ENCODE measurements around the gene NDC80. TPM values are rescaled to one million over a fixed set of nuclear protein-coding genes. Genes with fewer than 3 reads are reported as not detected.
A peak's percentile ranks its signal among the peaks of the same experiment; 100 is the strongest.

The NDC80 gene
- total and polyA plus RNA-seq, 9 of the 15 experiments (the other 6 are each of a cell fraction or from before 2014, with no cell fraction given), result 65.2 to 97.9 (median 83.3) TPM

DNA sequence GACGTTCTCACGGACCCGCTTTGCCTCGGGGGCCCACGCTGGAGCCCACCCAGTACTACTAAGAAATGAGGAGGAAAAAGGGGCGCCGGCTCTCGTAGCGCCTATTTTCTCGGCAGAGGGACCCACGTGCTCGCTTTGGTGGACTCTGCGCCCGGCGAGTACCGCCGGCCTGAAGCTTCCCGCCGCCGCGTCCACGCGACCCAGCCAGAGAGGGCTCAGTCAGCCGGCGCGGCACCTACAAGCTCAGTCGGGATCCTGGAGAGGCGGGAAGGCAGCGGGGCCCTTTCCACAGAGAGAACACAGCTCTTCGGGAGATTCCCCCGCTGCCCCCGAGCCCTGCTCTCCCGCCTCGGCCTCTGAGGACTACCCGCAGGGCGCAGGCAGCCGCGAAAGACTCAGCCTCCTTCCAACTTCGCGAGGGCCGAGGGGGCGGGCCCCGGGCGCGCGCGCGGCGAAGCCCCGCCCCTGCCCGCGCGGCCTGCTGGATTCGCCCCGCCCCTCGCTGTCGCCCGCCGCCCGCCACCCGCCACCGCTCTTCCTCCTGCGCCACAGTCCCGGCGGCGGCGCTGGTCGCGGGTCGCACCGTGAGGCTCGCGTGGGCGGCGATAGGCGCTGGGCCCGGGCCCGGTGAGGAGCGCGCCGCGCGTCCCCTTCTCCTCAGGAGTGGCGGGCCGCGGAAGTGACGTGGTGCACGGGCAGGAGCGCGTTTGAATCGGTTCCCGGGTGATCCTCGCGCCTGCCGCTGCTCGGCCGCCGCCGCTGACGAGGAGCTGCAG lies 84.0 kb downstream of the NDC80 start, which contains the start of gene SMCHD1 (continued):
- peak; percentile 77 for TF ChIP-seq HMGN3 (IDR thresholded peaks at IDR 0.05; ENCODE audit: borderline replicate concordance, extremely low read depth, insufficient read length, low read depth, low read length)
- TF ChIP-seq MYBL2 (IDR thresholded peaks at IDR 0.05; ENCODE audit: low read depth), result no peak
- TF ChIP-seq MYBL2 (CRISPR knock-in tag; IDR thresholded peaks at IDR 0.05; ENCODE audit: borderline replicate concordance), result 0 out of 2 replicates have a peak, but pooled peaks have one; percentile 67
- TF ChIP-seq ZSCAN29 (IDR thresholded peaks at IDR 0.05), result peak; percentile 75; the same call in 1 of the 2 replicates
- peak; percentile 19 for TF ChIP-seq FOXP1 (CRISPR knock-in tag; IDR thresholded peaks at IDR 0.05)
- TF ChIP-seq L3MBTL2 (IDR thresholded peaks at IDR 0.05), result peak; percentile 96
- TF ChIP-seq BMI1 (IDR thresholded peaks at IDR 0.05; ENCODE audit: low read length), result no peak
- TF ChIP-seq, protein P1, sequence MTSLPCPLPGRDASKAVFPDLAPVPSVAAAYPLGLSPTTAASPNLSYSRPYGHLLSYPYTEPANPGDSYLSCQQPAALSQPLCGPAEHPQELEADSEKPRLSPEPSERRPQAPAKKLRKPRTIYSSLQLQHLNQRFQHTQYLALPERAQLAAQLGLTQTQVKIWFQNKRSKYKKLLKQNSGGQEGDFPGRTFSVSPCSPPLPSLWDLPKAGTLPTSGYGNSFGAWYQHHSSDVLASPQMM (CRISPR knock-in tag; IDR thresholded peaks at IDR 0.05), result no peak
- TF ChIP-seq, protein P2, sequence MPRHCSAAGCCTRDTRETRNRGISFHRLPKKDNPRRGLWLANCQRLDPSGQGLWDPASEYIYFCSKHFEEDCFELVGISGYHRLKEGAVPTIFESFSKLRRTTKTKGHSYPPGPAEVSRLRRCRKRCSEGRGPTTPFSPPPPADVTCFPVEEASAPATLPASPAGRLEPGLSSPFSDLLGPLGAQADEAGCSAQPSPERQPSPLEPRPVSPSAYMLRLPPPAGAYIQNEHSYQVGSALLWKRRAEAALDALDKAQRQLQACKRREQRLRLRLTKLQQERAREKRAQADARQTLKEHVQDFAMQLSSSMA (CRISPR knock-in tag; IDR thresholded peaks at IDR 0.05), result peak; percentile 10; the same call in 1 of the 2 replicates
- no peak for TF ChIP-seq ZNF354B (CRISPR knock-in tag; IDR thresholded peaks at IDR 0.05)
- TF ChIP-seq RBBP5 (IDR thresholded peaks at IDR 0.05; ENCODE audit: borderline replicate concordance, insufficient read depth, low read length, poor library complexity, severe bottlenecking), result peak; percentile 85
- peak; percentile 91 for TF ChIP-seq KDM2B (CRISPR knock-in tag; IDR thresholded peaks at IDR 0.05)
- TF ChIP-seq, protein P3, sequence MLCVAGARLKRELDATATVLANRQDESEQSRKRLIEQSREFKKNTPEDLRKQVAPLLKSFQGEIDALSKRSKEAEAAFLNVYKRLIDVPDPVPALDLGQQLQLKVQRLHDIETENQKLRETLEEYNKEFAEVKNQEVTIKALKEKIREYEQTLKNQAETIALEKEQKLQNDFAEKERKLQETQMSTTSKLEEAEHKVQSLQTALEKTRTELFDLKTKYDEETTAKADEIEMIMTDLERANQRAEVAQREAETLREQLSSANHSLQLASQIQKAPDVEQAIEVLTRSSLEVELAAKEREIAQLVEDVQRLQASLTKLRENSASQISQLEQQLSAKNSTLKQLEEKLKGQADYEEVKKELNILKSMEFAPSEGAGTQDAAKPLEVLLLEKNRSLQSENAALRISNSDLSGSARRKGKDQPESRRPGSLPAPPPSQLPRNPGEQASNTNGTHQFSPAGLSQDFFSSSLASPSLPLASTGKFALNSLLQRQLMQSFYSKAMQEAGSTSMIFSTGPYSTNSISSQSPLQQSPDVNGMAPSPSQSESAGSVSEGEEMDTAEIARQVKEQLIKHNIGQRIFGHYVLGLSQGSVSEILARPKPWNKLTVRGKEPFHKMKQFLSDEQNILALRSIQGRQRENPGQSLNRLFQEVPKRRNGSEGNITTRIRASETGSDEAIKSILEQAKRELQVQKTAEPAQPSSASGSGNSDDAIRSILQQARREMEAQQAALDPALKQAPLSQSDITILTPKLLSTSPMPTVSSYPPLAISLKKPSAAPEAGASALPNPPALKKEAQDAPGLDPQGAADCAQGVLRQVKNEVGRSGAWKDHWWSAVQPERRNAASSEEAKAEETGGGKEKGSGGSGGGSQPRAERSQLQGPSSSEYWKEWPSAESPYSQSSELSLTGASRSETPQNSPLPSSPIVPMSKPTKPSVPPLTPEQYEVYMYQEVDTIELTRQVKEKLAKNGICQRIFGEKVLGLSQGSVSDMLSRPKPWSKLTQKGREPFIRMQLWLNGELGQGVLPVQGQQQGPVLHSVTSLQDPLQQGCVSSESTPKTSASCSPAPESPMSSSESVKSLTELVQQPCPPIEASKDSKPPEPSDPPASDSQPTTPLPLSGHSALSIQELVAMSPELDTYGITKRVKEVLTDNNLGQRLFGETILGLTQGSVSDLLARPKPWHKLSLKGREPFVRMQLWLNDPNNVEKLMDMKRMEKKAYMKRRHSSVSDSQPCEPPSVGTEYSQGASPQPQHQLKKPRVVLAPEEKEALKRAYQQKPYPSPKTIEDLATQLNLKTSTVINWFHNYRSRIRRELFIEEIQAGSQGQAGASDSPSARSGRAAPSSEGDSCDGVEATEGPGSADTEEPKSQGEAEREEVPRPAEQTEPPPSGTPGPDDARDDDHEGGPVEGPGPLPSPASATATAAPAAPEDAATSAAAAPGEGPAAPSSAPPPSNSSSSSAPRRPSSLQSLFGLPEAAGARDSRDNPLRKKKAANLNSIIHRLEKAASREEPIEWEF (CRISPR knock-in tag; IDR thresholded peaks at IDR 0.05), result no peak
- peak; percentile 94 to 97 for TF ChIP-seq NONO (IDR thresholded peaks at IDR 0.05; ENCODE audit: low read depth in 2 of 2, low read length in 1 of 2)
- no peak for TF ChIP-seq EZH2 (IDR thresholded peaks at IDR 0.05; ENCODE audit: borderline replicate concordance, low read depth, low read length)
- no peak for TF ChIP-seq STAT5B (CRISPR knock-in tag; IDR thresholded peaks at IDR 0.05)
- no peak for TF ChIP-seq SP2 (IDR thresholded peaks at IDR 0.05; ENCODE audit: extremely low read depth, low read depth, low read length, poor library complexity, severe bottlenecking)
- TF ChIP-seq, protein P4, sequence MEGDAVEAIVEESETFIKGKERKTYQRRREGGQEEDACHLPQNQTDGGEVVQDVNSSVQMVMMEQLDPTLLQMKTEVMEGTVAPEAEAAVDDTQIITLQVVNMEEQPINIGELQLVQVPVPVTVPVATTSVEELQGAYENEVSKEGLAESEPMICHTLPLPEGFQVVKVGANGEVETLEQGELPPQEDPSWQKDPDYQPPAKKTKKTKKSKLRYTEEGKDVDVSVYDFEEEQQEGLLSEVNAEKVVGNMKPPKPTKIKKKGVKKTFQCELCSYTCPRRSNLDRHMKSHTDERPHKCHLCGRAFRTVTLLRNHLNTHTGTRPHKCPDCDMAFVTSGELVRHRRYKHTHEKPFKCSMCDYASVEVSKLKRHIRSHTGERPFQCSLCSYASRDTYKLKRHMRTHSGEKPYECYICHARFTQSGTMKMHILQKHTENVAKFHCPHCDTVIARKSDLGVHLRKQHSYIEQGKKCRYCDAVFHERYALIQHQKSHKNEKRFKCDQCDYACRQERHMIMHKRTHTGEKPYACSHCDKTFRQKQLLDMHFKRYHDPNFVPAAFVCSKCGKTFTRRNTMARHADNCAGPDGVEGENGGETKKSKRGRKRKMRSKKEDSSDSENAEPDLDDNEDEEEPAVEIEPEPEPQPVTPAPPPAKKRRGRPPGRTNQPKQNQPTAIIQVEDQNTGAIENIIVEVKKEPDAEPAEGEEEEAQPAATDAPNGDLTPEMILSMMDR (IDR thresholded peaks at IDR 0.05 in 2 of 3, conservative IDR thresholded peaks at IDR 0.05 in 1 of 3; ENCODE audit: insufficient read depth in 2 of 3, low read depth in 1 of 3, low read length in 3 of 3), result 0 out of 6 replicates have a peak, but pooled peaks of 1 of the 3 experiments have one; percentile 3
- TF ChIP-seq YBX1 (IDR thresholded peaks at IDR 0.05), result no peak

All from K562 (cell line).